Measurements from ENCODE around the gene LGR4. TPM values are rescaled to one million over a fixed set of nuclear protein-coding genes. Genes with fewer than 3 reads are reported as not detected.

Gene LGR4
- polyA plus RNA-seq, 1 experiment: 5.8 TPM

DNA sequence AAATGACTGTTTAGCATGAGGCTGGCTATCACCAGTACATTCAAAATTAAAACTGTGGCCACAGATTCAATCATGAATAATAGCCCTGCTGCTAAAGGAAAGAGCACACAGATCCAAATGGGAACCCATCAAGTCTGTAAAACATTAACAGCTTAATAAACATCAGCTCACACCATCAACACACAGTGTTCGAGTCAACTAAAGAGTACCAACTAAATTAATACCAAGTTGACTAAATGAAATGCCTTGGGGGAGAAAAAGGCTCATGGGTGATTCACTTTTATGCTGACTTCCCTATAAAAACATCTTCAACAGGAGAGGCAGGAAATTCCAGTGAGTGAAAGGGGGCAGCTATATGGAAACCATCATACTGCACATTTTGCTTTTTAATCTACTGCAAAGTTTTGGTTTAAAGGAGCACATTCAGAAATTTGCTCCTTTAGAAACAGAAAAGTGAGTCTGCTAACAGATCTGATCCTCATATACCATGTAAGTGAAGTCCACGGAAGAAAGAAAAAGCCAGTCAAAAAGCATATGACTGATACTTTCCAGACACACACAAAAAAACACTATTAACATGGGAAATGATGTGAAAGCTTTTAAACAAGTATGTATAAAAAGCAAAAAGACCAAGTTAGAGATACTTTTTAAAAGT is 16.3 kb downstream of the LGR4 start:
- no peak overlapping the region for H3K4me3 ChIP-seq (ENCODE audit: low read depth, low read length)
- POLR2A ChIA-PET: interaction anchor here (0.5 kb wide), 1 partner anchor 16 kb away, joined by 4 read pairs; the partner anchor contains the start of gene LGR4

DNA sequence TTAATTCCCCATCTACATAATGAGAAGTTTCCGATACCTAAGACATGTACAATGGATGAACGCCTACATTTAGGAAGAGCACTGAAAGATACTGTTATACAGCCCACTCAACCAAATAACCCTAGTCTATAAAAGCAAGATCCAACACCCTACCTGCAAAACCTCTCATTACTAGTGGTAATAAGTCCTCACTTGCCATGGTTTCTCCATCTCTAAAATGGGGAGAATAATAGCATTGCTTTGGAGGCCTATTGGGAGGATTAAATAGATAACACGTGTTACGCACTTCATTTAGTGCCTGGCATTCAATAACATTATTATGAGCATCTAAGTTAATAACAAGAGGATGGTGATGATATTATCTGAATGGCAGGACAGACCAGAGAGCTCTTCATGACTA is 16.9 kb downstream of the LGR4 start:
- DNase-seq (ENCODE audit: low read depth, low spot score): no peak
- Histone ChIP-seq H3K27ac (ENCODE audit: low read depth, low read length) (no peak overlapping the region), H3K4me3 (ENCODE audit: low read depth, low read length) (no peak overlapping the region), H3K27me3 (ENCODE audit: control insufficient read depth, insufficient read depth, low read length) (no peaks in the 10 kb centered on the region), H3K9me3 (ENCODE audit: control insufficient read depth, insufficient read depth, low read length) (no peaks in the 10 kb centered on the region)
- POLR2A ChIA-PET: no interaction called here
- TF ChIP-seq, protein P1, sequence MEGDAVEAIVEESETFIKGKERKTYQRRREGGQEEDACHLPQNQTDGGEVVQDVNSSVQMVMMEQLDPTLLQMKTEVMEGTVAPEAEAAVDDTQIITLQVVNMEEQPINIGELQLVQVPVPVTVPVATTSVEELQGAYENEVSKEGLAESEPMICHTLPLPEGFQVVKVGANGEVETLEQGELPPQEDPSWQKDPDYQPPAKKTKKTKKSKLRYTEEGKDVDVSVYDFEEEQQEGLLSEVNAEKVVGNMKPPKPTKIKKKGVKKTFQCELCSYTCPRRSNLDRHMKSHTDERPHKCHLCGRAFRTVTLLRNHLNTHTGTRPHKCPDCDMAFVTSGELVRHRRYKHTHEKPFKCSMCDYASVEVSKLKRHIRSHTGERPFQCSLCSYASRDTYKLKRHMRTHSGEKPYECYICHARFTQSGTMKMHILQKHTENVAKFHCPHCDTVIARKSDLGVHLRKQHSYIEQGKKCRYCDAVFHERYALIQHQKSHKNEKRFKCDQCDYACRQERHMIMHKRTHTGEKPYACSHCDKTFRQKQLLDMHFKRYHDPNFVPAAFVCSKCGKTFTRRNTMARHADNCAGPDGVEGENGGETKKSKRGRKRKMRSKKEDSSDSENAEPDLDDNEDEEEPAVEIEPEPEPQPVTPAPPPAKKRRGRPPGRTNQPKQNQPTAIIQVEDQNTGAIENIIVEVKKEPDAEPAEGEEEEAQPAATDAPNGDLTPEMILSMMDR (IDR thresholded peaks at IDR 0.05; ENCODE audit: low read depth, low read length): no peak
- CTCF ChIA-PET: interaction anchor here (0.8 to 1.2 kb wide), 3 partner anchors 30 to 296 kb away, joined by 3 to 5 read pairs (median 4); no protein-coding TSS in a partner anchor

More for the DNA sequence above, 16.3 kb downstream of the LGR4 start:
- no peak for DNase-seq (ENCODE audit: low read depth, low spot score)
- H3K27me3 ChIP-seq (ENCODE audit: control insufficient read depth, insufficient read depth, low read length): no peaks in the 10 kb centered on the region
- H3K27ac ChIP-seq (ENCODE audit: low read depth, low read length): no peak overlapping the region
- CTCF ChIA-PET: interaction anchor here (0.8 to 1.6 kb wide), 4 partner anchors 8 to 297 kb away, joined by 3 to 5 read pairs (median 4); no protein-coding TSS in a partner anchor
- H3K9me3 ChIP-seq (ENCODE audit: control insufficient read depth, insufficient read depth, low read length): no peaks in the 10 kb centered on the region
- TF ChIP-seq, protein P1 (IDR thresholded peaks at IDR 0.05; ENCODE audit: low read depth, low read length): no peak

DNA sequence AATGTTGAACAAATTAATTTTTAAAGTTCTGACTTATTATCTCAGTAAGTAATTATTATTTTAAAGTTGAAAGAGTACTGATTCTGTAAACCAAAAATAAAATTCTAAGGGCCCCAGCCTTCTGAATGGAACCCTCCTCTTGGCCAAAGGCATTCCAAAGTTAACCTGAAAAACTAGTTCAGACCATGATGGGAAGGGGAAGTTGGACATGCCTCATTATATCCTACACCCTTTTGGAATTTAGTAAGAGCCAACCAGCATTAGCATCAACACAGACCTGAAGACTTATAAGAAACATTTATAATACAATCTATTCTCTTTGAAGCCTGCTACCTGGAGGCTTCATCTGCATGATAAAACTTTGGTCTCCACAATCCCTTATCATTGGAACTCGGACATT is 18.9 kb downstream of the LGR4 start:
- Histone ChIP-seq H3K9me3 (ENCODE audit: control insufficient read depth, insufficient read depth, low read length) (no peaks in the 10 kb centered on the region), H3K4me3 (ENCODE audit: low read depth, low read length) (no peak overlapping the region), H3K27me3 (ENCODE audit: control insufficient read depth, insufficient read depth, low read length) (no peaks in the 10 kb centered on the region), H3K27ac (ENCODE audit: low read depth, low read length) (no peak overlapping the region)
- CTCF ChIA-PET: no interaction called here
- TF ChIP-seq, protein P1 (IDR thresholded peaks at IDR 0.05; ENCODE audit: low read depth, low read length): no peak
- POLR2A ChIA-PET: no interaction called here
- DNase-seq (ENCODE audit: low read depth, low spot score): no peak

DNA sequence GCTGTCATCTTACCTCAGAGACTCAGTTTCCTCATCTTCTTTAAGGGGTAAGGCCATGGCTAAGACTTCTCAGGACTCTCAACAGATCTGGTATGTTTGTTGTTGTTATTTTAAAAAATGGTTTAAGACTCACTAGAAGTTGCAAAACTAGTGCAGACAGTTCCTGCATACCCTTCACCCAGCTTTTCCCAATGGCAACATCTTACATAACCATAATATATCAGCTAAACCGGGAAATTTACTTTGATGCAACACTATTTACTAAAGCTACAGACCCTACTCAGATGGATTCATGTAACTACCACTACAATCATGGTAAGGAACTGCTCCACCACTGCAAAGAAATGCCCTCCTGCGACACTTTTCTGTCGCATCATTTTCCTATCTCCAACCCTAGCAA is 20.4 kb downstream of the LGR4 start:
- POLR2A ChIA-PET: no interaction called here

More for the DNA sequence above, 20.4 kb downstream of the LGR4 start:
- no peak overlapping the region for H3K4me3 ChIP-seq (ENCODE audit: low read depth, low read length)
- CTCF ChIA-PET: no interaction called here
- no peak overlapping the region for H3K27ac ChIP-seq (ENCODE audit: low read depth, low read length)
- no peaks in the 10 kb centered on the region for H3K27me3 ChIP-seq (ENCODE audit: control insufficient read depth, insufficient read depth, low read length)
- DNase-seq (ENCODE audit: low read depth, low spot score): no peak
- TF ChIP-seq, protein P1 (IDR thresholded peaks at IDR 0.05; ENCODE audit: low read depth, low read length): no peak
- no peaks in the 10 kb centered on the region for H3K9me3 ChIP-seq (ENCODE audit: control insufficient read depth, insufficient read depth, low read length)

Data from AG04450 (cell line).